Peyer's patch (tissue), 4 donors: ENCODE measurements around the gene CLTRN. TPM values are rescaled to one million over a fixed set of nuclear protein-coding genes. Genes with fewer than 3 reads are reported as not detected.
A peak's percentile ranks its signal among the peaks of the same experiment; 100 is the strongest.

ENCODE experiments used
- DNase-seq, 3 donors: peaks; one replicate each; pipeline ENCODE4 v3.0.0-alpha.2; 2017 to 2019
- H3K27ac ChIP-seq, 4 donors: fragments of 200-600 bp; sonication (generic); one replicate each; pipeline ENCODE4 v1.5.1; 2016 to 2019
- H3K27me3 ChIP-seq, 2 donors: fragments of 200-600 bp; sonication (generic); one replicate each; pipeline ENCODE4 v1.5.1; 2019
- H3K36me3 ChIP-seq, 3 donors: fragments of 200-600 bp; sonication (generic); one replicate each; pipeline ENCODE4 v1.5.1; 2016 to 2019
- H3K4me1 ChIP-seq, 4 donors: fragments of 200-600 bp; sonication (generic); one replicate each; pipeline ENCODE4 v1.5.1; 2016 to 2019
- H3K4me3 ChIP-seq, 4 donors: fragments of 200-600 bp; sonication (generic); 1 replicate in 3 of 4; 2 replicates in 1 of 4; pipeline ENCODE4 v1.5.1; 2016 to 2019; ENCODE audit warnings: mild to moderate bottlenecking in 1 of 4
- H3K9me3 ChIP-seq, 4 donors: fragments of 200-600 bp; sonication (generic); one replicate each; pipeline ENCODE4 v1.5.1; 2016 to 2019; ENCODE audit warnings: mild to moderate bottlenecking in 1 of 4
- CTCF ChIP-seq, 6 experiments: fragments of 450-650 bp in 4 of 6; fragments of 200-600 bp in 2 of 6; sonication (generic) in 1 of 6; IDR thresholded peaks; one replicate each; pipeline ENCODE4 v1.5.1; 2017 to 2019; ENCODE audit warnings: antibody characterized with exemption in 6 of 6, mild to moderate bottlenecking in 3 of 6, moderate library complexity in 1 of 6
- POLR2A ChIP-seq, 2 donors: fragments of 450-650 bp; IDR thresholded peaks; one replicate each; pipeline ENCODE4 v1.5.1; 2017; ENCODE audit warnings: antibody characterized with exemption in 2 of 2, mild to moderate bottlenecking in 2 of 2, moderate library complexity in 2 of 2
- total RNA-seq, 4 donors: library from RNA; depleted of rRNA; stranded (reverse); fragments of >200 nt; gene quantifications; one replicate each; pipeline ENCODE4 v1.1.0, GENCODE V29; 2016

The CLTRN gene
- total RNA-seq, 4 donors from 2014 or later = not detected

- no peak for DNase-seq
- TF ChIP-seq POLR2A (IDR thresholded peaks at IDR 0.05) (no peak), CTCF (IDR thresholded peaks at IDR 0.05) (peak in 1 of 6 experiments; percentile 13)
- Histone ChIP-seq H3K27ac (no peak overlapping the region), H3K9me3 (no peaks in the 10 kb centered on the region), H3K27me3 (no peaks in the 10 kb centered on the region), H3K36me3 (no peaks in the 10 kb centered on the region), H3K4me1 (no peaks in the 10 kb centered on the region), H3K4me3 (no peak overlapping the region)
Observed at GRCh38 chrX:15645266-15645665, 19.3 kb downstream of the CLTRN start.

- Histone ChIP-seq H3K9me3 (no peaks in the 10 kb centered on the region), H3K4me3 (no peak overlapping the region), H3K27me3 (no peaks in the 10 kb centered on the region), H3K36me3 (no peaks in the 10 kb centered on the region), H3K4me1 (no peaks in the 10 kb centered on the region), H3K27ac (no peak overlapping the region)
- TF ChIP-seq CTCF (IDR thresholded peaks at IDR 0.05) = no peak
- TF ChIP-seq POLR2A (IDR thresholded peaks at IDR 0.05) = no peak
- no peak for DNase-seq
Observed at GRCh38 chrX:15644560-15644872, 20.1 kb downstream of the CLTRN start.

- TF ChIP-seq POLR2A (IDR thresholded peaks at IDR 0.05) (no peak), CTCF (IDR thresholded peaks at IDR 0.05) (no peak)
- Histone ChIP-seq H3K27me3 (no peaks in the 10 kb centered on the region), H3K27ac (no peak overlapping the region), H3K9me3 (no peaks in the 10 kb centered on the region), H3K4me1 (no peaks in the 10 kb centered on the region), H3K36me3 (no peaks in the 10 kb centered on the region), H3K4me3 (no peak overlapping the region)
- DNase-seq = no peak
Observed at GRCh38 chrX:15643786-15644559, 20.6 kb downstream of the CLTRN start.

- no peak for TF ChIP-seq CTCF (IDR thresholded peaks at IDR 0.05)
- TF ChIP-seq POLR2A (IDR thresholded peaks at IDR 0.05) = no peak
- no peaks in the 10 kb centered on the region for H3K36me3 ChIP-seq
- no peak overlapping the region for H3K27ac ChIP-seq
- no peaks in the 10 kb centered on the region for H3K9me3 ChIP-seq
- no peak for DNase-seq
- no peaks in the 10 kb centered on the region for H3K27me3 ChIP-seq
- no peaks in the 10 kb centered on the region for H3K4me1 ChIP-seq
- H3K4me3 ChIP-seq = no peak overlapping the region
Observed at GRCh38 chrX:15631637-15632036, 33.0 kb downstream of the CLTRN start.

- no peak for TF ChIP-seq CTCF (IDR thresholded peaks at IDR 0.05)
- no peak for TF ChIP-seq POLR2A (IDR thresholded peaks at IDR 0.05)
- no peak for DNase-seq
- no peak overlapping the region for H3K4me3 ChIP-seq
- peak overlapping the region in 1 of 4 donors; percentile 1 for H3K27ac ChIP-seq
- no peaks in the 10 kb centered on the region for H3K9me3 ChIP-seq
- H3K36me3 ChIP-seq = no peaks in the 10 kb centered on the region
- no peaks in the 10 kb centered on the region for H3K27me3 ChIP-seq
- H3K4me1 ChIP-seq = no peaks in the 10 kb centered on the region
Observed at GRCh38 chrX:15623054-15623453, 41.6 kb downstream of the CLTRN start.
